ENCODE results near the gene PYGB.

The PYGB gene

GRCh38 chr20:25336561-25337422 is 88.9 kb downstream of the PYGB start:
- DNase-seq (ENCODE audit: low spot score): no peak

- DNase-seq (ENCODE audit: low spot score): no peak
Observed at GRCh38 chr20:25338112-25339023, 90.5 kb downstream of the PYGB start.

- DNase-seq (ENCODE audit: low spot score): no peak
Observed at GRCh38 chr20:25339608-25340007, 91.7 kb downstream of the PYGB start.

- DNase-seq (ENCODE audit: low spot score): no peak
Observed at GRCh38 chr20:25340380-25340779, 92.5 kb downstream of the PYGB start.

- no peak for DNase-seq (ENCODE audit: low spot score)
Observed at GRCh38 chr20:25341716-25342680, 94.1 kb downstream of the PYGB start.

- DNase-seq (ENCODE audit: low spot score): no peak
Observed at GRCh38 chr20:25344634-25345033, 96.7 kb downstream of the PYGB start.

- DNase-seq (ENCODE audit: low spot score): no peak
Observed at GRCh38 chr20:25345721-25346120, 97.8 kb downstream of the PYGB start.

- no peak for DNase-seq (ENCODE audit: low spot score)
Observed at GRCh38 chr20:25346349-25346748, 98.5 kb downstream of the PYGB start.
